SIG-M5 treated with dmso at 0.1 percent for 504 hours (cell line): ENCODE results near the gene VPS4A.

ENCODE experiments used
- DNase-seq: peaks from one replicate; lab custom pipeline; 2025; ENCODE audit not compliant: unreplicated experiment; lab: John Stamatoyannopoulos, UW

The VPS4A gene

DNA sequence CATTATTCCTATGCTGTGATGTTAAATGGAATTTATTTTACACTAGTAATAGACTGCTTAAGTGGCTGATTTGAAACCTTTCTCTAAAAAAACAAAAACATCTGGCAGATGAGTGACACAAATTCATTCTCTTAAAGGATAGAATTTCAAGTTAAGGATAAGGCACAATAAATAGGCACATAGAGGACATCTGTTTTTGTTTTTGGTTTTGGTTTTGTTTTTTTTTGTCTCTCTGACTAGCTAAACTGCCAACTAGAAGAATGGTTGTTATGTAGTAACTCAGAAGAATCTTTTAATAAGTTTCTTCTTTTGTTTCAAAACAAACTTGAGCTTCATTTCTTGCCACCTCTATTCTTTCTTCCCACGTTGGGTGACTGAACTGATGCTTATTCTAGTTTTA lies 5.1 kb upstream of the VPS4A start:
- no peak for DNase-seq

DNA sequence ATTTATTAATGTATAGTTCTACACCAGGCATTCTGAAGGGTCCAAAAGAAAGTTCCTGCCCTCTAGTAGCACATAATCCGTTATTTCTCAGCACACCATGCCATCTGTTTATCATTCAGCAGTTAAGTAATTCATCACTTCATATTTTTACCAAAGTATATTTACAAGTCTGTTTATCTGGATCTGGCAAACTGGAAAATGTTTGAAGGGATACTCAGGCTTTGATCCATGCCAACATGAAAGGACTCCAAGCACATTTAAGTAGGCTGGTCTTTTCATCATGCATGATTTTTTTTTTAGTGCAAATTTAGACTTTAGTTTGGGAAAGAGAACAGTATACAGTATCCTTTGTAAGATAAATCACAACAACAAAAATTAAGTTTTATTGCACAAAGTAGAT lies 4.1 kb upstream of the VPS4A start:
- no peak for DNase-seq

DNA sequence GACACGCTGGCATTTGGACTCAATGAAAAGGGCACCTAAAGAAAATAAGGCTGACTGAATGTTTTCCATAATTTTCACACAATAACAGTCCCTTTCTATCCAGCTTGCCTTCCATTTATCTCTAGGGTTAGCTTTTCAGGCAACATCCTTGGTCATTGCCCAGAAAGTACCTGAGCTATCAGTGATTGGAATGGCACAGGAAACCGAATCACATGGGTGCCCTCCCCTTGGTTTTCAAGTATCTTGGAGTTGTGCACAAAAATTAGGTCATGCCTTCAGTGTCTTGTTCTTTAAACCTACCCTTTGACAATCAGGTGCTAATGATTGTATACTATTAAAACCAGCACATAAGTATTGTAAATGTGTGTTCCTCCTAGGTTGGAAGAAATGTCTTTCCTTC lies 3.3 kb upstream of the VPS4A start:
- no peak for DNase-seq

DNA sequence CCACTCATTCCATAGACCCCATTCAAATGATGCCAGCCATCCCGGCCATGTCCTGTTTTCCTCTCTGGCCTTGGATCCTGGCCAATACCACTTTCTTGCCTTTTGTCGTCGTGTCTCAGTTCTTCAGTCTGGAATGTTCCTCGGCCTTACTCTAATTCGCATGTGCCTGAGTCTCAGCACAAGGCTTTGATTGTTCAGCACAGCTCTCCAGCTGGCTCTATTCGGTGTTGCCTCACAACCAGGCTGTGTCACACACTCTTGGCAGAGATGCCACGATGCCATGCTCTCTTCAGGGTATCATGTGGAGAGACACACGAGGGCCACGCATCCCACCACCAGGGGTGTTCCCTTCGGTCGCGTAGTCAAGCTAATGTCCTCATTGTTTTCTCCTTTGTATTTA lies 1.8 kb upstream of the VPS4A start:
- DNase-seq: no peak

DNA sequence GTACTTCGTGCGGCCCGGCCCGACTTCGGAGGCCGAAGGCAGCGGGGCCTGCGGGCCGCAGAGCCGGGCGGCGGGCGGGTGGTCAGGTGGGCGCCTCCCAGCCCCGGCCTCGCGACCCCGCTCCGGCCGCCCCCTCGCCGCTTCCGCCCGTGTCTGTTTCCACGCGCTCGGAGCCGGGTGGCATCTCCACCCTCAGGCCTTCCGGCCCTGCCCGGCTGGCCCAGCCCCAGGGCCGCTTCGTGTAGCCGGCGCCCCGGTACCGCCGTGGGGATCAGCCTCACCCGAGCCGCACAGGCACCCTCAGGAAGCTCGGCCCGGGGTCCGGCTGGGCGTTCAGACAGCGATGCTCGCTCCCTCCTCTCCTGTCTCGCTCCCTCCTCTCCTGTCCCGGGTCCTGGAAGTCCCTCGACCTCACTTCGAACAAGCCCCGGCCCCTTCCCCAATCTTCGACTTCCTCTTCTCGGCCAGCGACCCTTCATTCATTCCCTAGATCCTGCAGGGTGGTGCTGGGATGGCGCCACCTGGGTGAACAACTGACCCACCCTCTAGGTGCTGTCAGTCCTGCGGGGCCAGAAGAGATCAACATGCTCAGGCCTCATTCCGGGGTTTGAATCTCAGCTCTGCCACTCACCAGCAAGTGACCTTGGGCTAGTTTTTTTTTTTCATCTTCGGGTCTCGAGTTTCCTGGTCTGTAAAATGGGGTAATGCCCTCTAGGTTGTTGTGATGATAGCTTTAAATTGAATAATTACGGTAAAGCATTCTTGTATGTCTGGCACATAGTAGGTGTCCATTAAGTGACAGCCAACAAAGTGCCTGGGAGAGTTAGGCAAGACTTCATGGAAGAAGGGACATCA lies 610 bp downstream of the VPS4A start:
- no peak for DNase-seq

DNA sequence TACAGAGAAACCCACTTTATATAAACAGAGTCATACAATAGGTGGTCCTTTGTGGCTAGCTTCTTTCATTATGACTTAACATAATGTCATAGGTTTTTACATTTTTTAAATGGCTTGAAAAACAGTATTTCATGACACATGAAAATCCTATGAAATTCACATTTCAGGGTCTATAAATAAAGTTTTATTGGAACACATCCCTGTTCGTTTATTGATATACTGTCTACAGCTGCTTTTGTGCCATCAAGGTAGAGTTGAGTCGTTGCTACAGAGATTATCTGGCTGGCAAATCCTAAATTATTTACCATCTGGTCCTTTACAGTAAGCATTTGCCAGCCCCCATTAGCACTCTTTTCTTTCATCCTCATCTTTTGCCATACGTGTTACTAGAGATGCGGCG lies 2.3 kb downstream of the VPS4A start:
- no peak for DNase-seq

DNA sequence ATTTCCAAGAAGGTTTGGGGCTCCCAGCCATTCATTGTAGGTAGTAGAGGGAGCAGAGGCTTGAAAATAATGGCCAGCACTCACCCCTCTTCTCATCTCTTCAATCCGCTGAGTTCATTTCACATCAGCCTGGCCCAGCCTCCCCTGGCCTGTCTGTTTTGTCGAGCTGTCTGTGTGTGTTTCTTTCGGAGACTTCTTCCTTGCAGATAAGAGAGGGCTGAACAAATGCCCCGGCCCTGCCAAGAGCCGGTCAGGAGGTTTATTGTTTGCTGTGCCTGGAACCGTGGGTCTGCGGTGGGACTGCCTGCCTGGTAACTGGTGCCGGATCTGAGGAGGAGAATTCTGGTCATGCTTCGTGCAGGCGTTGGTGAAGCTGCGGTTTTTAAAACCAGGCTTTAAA lies 3.4 kb downstream of the VPS4A start:
- no peak for DNase-seq

DNA sequence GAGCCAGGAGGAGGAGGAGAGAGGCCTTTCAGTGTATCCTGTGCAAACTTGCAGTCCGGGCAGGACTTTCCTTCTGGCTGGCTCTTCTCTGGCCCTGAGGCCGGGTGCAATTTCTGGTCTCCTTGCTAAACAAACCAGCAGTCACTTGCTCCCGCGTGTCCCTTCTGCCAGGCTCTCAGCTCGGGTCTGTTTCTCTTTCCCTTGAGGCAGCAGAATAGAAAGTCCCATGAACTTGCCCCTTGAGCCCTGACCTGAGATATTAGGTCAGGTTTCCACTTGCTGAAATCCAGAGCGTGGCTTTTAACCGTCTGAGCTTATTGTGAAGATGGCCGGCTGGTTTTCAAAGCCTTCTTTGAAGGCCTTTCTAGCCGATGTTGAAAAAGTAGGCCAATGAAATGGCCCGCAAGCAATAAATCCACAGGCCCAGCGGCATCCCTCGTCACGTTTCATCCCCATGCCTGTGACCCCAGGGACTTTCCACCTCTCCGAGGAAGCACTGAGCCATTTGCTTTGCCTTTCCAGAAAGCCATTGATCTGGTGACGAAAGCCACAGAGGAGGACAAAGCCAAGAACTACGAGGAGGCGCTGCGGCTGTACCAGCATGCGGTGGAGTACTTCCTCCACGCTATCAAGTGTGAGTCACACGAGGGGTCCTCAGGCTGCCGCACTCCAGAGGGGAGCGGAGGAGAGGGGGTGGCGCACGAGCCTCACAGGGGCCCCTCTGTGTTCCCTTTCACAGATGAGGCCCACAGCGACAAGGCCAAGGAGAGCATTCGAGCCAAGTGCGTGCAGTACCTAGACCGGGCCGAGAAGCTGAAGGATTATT lies 4.5 kb downstream of the VPS4A start:
- DNase-seq: peak; percentile 29

DNA sequence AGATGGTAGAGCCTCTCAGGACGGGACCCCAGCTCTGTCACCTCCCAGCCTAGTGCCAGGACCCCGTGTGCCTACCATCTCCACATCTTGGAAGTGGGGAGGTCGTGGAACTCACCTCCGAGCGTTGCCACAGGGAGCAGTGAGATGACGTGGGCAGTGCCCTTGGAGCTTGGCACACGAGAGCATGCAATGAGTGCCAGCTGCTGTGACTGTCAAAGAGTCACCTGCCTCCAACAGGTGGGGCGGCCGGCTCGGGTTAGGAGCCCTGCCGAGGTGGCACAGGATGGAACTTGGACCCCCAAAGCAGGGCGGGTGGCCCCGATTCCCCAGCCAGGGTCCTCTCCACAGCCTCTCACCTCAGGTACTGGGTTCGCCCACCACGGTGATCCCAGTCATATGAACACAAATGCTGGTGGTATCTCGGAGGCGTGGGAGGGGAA lies 5.5 kb downstream of the VPS4A start:
- DNase-seq: no peak

DNA sequence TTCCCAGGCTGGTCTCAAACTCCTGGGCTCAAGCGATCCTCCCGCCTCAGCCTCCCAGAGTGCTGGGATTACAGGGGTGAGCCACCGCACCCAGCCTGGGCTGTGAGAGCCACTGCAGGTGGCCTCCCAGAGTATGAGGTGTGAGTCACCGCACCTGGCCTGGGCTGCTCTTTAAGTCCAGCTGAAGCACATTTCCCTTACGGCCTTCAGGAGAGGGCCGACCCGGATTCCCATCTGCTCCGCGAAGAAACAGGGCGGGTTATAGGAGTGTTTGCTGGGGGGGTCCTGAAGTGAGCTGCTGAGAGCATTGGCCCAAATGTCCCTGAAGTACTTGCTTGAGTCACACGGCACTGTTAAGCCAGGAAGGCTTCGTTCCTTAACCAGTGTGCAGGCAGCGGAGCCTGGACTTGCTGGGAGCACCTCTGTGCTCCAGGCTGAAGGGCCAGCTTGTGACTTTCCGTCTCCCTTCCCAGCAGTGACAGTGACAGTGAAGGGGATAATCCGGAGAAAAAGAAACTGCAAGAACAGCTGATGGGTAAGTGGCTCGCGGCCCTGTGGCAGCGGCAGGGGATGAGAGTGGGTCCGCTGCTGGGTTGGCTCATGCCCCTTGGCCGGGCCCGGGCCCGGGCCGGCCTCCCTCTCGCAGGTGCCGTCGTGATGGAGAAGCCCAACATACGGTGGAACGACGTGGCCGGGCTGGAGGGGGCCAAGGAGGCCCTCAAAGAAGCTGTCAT lies 7.2 kb downstream of the VPS4A start:
- DNase-seq: no peak

DNA sequence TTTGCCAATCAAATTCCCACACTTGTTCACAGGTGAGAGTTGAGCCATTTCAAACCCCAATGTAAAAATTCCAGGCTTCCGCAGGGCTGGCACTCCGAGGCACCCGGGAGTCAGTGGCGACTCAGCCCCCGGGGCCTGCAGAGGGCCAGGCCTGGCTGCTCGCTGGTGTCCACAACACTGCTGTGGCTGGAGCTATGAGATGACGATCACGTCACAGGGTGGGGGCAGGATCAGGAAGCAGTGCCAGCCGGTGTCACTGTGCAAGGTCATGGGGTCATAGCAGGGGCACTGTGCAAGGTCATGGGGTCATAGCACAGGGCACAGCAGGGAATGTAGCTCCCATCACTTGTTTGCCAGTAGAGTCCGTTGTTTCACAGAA lies 7.8 kb downstream of the VPS4A start:
- no peak for DNase-seq

DNA sequence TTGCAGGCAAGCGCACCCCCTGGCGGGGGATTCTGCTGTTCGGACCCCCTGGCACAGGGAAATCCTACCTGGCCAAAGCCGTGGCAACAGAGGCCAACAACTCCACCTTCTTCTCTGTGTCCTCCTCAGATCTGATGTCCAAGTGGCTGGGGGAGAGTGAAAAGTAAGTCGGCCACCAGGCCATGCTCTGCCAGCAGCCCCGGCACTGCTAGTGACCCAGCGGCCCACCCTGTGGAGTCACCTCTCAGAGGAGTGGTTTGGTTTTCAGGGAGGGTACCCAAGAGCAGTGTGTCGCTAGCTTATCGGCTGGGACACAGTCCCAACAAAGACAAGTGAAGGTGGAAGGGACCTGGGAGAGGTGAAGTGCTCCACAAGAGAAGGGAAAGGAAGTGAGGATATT lies 8.2 kb downstream of the VPS4A start:
- DNase-seq: no peak

DNA sequence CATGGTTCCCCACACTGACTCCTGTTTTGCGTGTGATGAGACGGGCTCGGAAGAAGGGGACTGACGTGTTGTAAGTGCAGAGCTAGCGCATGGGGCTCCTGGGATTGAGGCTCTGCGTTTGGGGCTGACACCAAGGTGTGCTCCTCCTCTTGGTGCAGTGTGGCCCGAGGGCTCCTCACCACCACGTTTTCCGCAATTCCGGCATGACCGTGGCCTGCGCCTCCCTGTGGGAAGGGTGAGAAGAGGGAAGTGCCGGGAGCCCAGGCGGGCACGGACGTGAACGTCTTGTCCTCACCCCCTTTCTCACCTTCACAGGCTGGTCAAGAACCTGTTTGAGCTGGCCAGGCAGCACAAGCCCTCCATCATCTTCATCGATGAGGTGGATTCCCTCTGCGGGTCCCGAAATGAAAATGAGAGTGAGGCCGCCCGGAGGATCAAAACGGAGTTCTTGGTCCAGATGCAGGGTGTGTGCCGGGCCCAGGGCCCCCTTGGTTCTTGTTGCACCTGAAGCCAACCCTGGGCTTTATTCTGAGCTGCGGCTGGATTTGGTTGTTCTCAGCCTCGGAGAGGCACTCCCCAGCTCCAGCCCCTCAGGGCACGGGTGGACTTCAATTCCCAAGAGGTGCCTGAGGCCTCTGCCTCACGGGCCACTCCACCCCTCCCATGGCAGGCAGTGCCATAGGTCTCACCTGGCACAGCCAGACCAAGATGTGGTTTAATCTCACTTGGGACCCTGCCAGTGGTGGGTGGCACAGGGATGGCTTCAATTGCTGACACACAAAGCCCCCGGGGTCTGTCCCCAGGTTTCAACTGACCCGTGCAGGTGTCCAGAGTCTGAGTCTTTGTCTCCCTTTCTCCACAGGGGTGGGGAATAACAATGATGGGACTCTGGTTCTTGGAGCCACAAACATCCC lies 8.9 kb downstream of the VPS4A start:
- DNase-seq: no peak

DNA sequence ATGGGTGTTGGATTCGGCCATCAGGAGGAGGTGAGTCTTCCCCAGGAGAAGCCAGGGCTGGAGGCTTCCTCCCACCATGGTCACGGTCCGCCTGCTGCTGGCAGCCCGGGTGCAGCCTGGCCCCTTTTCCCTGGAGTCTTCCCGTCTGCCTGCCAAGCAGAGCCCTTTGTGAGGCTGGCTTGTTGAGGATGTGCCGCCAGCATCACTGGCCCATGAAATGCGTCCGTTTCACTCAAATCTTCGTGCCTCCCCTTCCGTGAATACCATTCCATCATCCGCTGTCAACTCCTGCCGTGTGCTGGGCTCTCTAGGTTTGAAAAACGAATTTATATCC lies 9.6 kb downstream of the VPS4A start:
- DNase-seq: no peak

DNA sequence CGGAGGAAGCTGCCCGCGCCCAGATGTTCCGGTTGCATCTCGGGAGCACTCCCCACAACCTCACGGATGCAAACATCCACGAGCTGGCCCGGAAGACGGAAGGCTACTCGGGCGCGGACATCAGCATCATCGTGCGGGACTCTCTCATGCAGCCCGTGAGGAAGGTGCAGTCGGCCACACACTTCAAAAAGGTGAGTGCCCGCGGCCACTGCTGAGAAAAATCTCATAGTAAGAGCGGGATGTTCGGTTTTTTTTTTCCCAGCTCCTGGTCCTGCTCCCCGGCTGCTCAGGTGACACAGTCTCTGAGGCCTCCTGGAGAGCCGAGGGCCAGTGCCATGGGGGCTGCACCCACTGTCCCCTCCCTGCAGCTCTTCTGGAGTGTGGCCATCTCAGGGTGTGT lies 9.9 kb downstream of the VPS4A start:
- DNase-seq: no peak

DNA sequence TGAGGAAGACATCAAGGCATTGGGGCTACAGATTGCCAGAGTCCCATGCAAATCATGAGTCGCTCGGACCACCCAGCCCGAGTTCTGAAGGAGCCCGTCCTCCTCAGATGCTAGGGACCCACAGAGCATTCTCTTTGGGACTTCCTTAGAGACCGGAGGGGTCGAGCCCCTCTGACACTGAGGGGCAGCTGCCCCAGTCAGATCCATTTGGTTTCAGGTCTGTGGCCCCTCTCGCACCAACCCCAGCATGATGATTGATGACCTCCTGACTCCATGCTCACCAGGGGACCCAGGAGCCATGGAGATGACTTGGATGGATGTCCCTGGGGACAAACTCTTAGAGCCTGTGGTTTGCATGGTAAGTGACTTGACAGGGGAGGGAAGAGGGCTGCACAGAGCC lies 11.2 kb downstream of the VPS4A start:
- DNase-seq: no peak

DNA sequence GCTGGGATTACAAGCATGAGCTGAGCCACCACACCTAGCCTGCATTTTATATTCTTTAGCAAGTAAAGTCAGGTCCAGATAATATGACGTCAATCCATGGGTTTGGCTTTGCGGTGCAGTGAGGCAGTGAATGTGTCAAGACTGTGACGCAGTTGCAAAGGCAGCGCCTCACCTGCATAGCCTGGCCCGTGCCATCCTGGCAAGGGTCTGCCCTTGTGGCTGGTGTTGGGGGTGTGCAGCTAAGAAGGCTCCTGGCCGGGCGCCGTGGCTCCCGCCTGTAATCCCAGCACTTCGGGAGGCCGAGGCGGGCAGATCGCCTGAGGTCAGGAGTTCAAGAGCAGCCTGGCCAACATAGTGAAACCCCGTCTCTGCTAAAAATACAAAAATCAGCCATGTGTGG lies 12.3 kb downstream of the VPS4A start:
- no peak for DNase-seq

DNA sequence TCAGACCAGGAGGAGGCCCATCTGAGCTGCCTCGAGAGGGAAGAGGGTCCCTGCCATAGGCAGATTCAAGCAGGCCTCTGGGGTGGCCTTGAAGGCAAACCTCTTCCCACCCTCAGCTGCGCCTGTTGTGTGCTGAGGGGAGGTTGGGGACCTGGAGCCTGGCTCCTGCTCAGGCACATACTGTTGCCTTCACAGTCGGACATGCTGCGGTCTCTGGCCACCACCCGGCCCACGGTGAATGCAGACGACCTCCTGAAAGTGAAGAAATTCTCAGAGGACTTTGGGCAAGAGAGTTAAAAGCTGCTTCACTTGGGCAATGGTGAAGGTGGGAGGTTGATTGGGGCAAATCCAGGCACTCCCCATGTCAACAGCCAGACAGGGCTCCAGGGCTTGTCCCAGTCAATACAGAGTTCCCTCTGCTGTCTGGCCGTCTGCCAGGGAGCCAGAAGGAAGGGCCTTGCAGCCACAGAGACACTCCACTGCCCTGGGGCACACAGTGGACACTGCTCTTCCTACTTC lies 12.9 kb downstream of the VPS4A start:
- DNase-seq: no peak

DNA sequence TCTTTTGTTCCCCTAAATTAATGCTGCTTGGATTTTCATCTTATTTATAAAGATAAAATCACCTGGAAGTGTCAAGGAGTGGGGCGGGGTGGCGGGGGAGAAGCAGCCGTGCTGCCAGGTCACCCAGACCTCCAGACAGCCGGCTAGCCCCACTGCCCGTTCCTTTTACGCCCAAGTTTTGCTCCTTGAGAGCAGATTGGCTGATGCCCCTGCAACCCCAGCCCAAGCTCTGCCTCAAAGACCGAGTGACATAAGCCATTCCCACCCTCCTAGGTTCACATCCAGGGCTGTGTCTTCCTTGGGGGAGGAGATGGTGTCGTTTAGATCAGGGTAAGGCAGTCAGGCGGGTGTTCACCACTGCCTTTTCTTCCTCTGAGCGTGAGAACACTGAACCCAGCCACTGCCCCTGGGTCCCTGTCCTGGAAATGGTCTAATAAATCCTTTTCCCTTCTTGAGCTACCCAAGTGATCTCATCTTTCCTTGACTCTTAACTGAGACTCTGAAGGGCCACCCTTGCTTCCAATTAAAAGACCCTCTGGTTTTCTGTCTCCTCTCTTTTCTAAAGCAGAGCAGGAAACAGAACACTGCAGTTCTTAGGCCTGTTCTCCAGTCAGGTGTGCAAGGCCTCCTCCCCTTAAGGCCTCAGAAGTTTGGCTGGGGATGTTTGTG lies 13.6 kb downstream of the VPS4A start:
- no peak for DNase-seq

DNA sequence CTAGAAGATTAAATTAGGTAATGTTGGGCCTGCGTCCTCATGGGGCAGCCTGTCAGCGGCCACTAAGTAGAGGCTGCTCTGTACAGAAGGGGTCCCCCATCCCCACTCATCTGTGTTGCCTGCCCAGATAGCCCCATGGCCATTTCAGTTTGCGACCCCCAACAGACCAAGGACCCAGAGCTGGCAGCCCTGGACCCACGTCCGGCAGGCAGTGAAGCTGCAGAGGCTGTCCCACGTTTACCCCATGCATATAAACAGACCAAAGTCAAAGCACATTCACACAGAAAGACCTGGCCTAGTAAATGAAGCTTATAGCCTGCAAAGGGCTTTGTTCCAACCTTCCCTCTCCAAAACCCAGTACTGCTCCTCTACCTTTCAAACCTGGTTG lies 14.6 kb downstream of the VPS4A start:
- DNase-seq: no peak
